ENCODE measurements around the gene HACL1. TPM values are rescaled to one million over a fixed set of nuclear protein-coding genes. Genes with fewer than 3 reads are reported as not detected.
"Not testable (repeated sequence)": the region's sequence is repeated elsewhere in the genome, so short reads cannot be mapped to it uniquely, and the experiment has no call there.

HACL1 gene
- total RNA-seq, 2 donors from 2014 or later = 20.0 to 26.6 TPM

GRCh38 chr3:15634671-15635070, 33.3 kb upstream of the HACL1 start:
- peak overlapping the region; percentile 52 for H3K27ac Mint-ChIP-seq
- no peaks in the 10 kb centered on the region for H3K9me3 Mint-ChIP-seq
- no peak overlapping the region for H3K4me3 Mint-ChIP-seq
- H3K36me3 Mint-ChIP-seq (ENCODE audit: low read depth) = no peaks in the 10 kb centered on the region
- H3K4me1 Mint-ChIP-seq = peaks cover 37% of the 10 kb centered on the region
- no peak for ATAC-seq (replicated peaks)
- H3K27me3 Mint-ChIP-seq = no peaks in the 10 kb centered on the region

GRCh38 chr3:15633766-15634598, 32.6 kb upstream of the HACL1 start:
- Mint-ChIP-seq H3K27me3 (no peaks in the 10 kb centered on the region), H3K4me1 (peaks cover 37% of the 10 kb centered on the region), H3K27ac (peak overlapping the region; percentile 52), H3K4me3 (no peak overlapping the region), H3K36me3 (ENCODE audit: low read depth) (no peaks in the 10 kb centered on the region), H3K9me3 (no peaks in the 10 kb centered on the region)
- no peak for ATAC-seq (replicated peaks)

- Mint-ChIP-seq H3K9me3 (no peaks in the 10 kb centered on the region), H3K36me3 (ENCODE audit: low read depth) (no peaks in the 10 kb centered on the region), H3K27ac (peak overlapping the region; percentile 29), H3K4me1 (peaks cover 38% of the 10 kb centered on the region), H3K27me3 (no peaks in the 10 kb centered on the region), H3K4me3 (no peak overlapping the region)
- ATAC-seq (replicated peaks) = no peak
Measured at GRCh38 chr3:15633159-15633558, 31.8 kb upstream of the HACL1 start.

- no peaks in the 10 kb centered on the region for H3K36me3 Mint-ChIP-seq (ENCODE audit: low read depth)
- no peaks in the 10 kb centered on the region for H3K27me3 Mint-ChIP-seq
- ATAC-seq (replicated peaks) = no peak
- no peaks in the 10 kb centered on the region for H3K9me3 Mint-ChIP-seq
- peak overlapping the region; percentile 4 for H3K4me3 Mint-ChIP-seq
- peak overlapping the region; percentile 61 for H3K27ac Mint-ChIP-seq
- H3K4me1 Mint-ChIP-seq = peaks cover 31% of the 10 kb centered on the region
Measured at GRCh38 chr3:15632212-15632580, 30.8 kb upstream of the HACL1 start.

- Mint-ChIP-seq H3K9me3 (no peaks in the 10 kb centered on the region), H3K27me3 (no peaks in the 10 kb centered on the region), H3K4me3 (peak overlapping the region; percentile 4), H3K27ac (peak overlapping the region; percentile 61), H3K4me1 (peaks cover 28% of the 10 kb centered on the region), H3K36me3 (ENCODE audit: low read depth) (no peaks in the 10 kb centered on the region)
- ATAC-seq (replicated peaks) = no peak
Measured at GRCh38 chr3:15631426-15632211, 30.2 kb upstream of the HACL1 start.

- Mint-ChIP-seq H3K36me3 (ENCODE audit: low read depth) (no peaks in the 10 kb centered on the region), H3K4me1 (peaks cover 28% of the 10 kb centered on the region), H3K27me3 (no peaks in the 10 kb centered on the region), H3K9me3 (no peaks in the 10 kb centered on the region), H3K27ac (peak overlapping the region; percentile 26), H3K4me3 (peak overlapping the region; percentile 62)
- ATAC-seq (replicated peaks) = peak; percentile 59
Measured at GRCh38 chr3:15630646-15631350, 29.4 kb upstream of the HACL1 start.

- Mint-ChIP-seq H3K4me3 (peak overlapping the region; percentile 62), H3K27me3 (no peaks in the 10 kb centered on the region), H3K27ac (peak overlapping the region; percentile 26), H3K9me3 (no peaks in the 10 kb centered on the region), H3K36me3 (ENCODE audit: low read depth) (no peaks in the 10 kb centered on the region), H3K4me1 (peaks cover 27% of the 10 kb centered on the region)
- ATAC-seq (replicated peaks) = peak; percentile 97
Measured at GRCh38 chr3:15629860-15630597, 28.7 kb upstream of the HACL1 start.

- Mint-ChIP-seq H3K27me3 (no peaks in the 10 kb centered on the region), H3K4me3 (peak overlapping the region; percentile 62), H3K27ac (no peak overlapping the region), H3K9me3 (no peaks in the 10 kb centered on the region), H3K36me3 (ENCODE audit: low read depth) (peaks cover 4% of the 10 kb centered on the region), H3K4me1 (peaks cover 34% of the 10 kb centered on the region)
- no peak for ATAC-seq (replicated peaks)
Measured at GRCh38 chr3:15628967-15629366, 27.6 kb upstream of the HACL1 start.

GRCh38 chr3:15623535-15624440, 22.4 kb upstream of the HACL1 start:
- peaks cover 31% of the 10 kb centered on the region for H3K4me1 Mint-ChIP-seq
- peaks cover 6% of the 10 kb centered on the region for H3K9me3 Mint-ChIP-seq
- H3K27ac Mint-ChIP-seq = peak overlapping the region; percentile 78
- H3K27me3 Mint-ChIP-seq = no peaks in the 10 kb centered on the region
- peak; percentile 73 for ATAC-seq (replicated peaks)
- peaks cover 9% of the 10 kb centered on the region for H3K36me3 Mint-ChIP-seq (ENCODE audit: low read depth)
- peak overlapping the region; percentile 88 for H3K4me3 Mint-ChIP-seq

- H3K27me3 Mint-ChIP-seq; H3K36me3 Mint-ChIP-seq (ENCODE audit: low read depth); H3K27ac Mint-ChIP-seq; ATAC-seq (replicated peaks); H3K9me3 Mint-ChIP-seq; H3K4me3 Mint-ChIP-seq: not testable (repeated sequence)
- peaks cover 24% of the 10 kb centered on the region for H3K4me1 Mint-ChIP-seq
Measured at GRCh38 chr3:15619659-15620464, 18.5 kb upstream of the HACL1 start.

GRCh38 chr3:15616053-15616452, 14.7 kb upstream of the HACL1 start:
- H3K4me1 Mint-ChIP-seq = peaks cover 6% of the 10 kb centered on the region
- no peaks in the 10 kb centered on the region for H3K27me3 Mint-ChIP-seq
- H3K36me3 Mint-ChIP-seq (ENCODE audit: low read depth) = no peaks in the 10 kb centered on the region

GRCh38 chr3:15614958-15615357, 13.6 kb upstream of the HACL1 start:
- Mint-ChIP-seq H3K27me3 (no peaks in the 10 kb centered on the region), H3K36me3 (ENCODE audit: low read depth) (no peaks in the 10 kb centered on the region), H3K9me3 (no peaks in the 10 kb centered on the region)

More at GRCh38 chr3:15616053-15616452, 14.7 kb upstream of the HACL1 start:
- no peaks in the 10 kb centered on the region for H3K9me3 Mint-ChIP-seq
- no peak overlapping the region for H3K4me3 Mint-ChIP-seq
- no peak for ATAC-seq (replicated peaks)
- H3K27ac Mint-ChIP-seq = no peak overlapping the region

More at GRCh38 chr3:15614958-15615357, 13.6 kb upstream of the HACL1 start:
- ATAC-seq (replicated peaks) = no peak
- peaks cover 6% of the 10 kb centered on the region for H3K4me1 Mint-ChIP-seq
- H3K27ac Mint-ChIP-seq = no peak overlapping the region
- H3K4me3 Mint-ChIP-seq = no peak overlapping the region

Measured in activated T-helper 17 cell treated with anti-CD3 and anti-CD28 coated beads, Interleukin-2, amount 50 U/mL, for 72 hours (primary cell).